HG03159 (cell line): ENCODE results near the gene THRAP3.

Experiments
- ATAC-seq: cut with Tn5 transposase; IDR thresholded peaks from one replicate; pipeline ENCODE4 v1.9.1; 2021; ENCODE audit warnings: mild to moderate bottlenecking, moderate library complexity; ENCODE audit not compliant: unreplicated experiment

Gene THRAP3

DNA sequence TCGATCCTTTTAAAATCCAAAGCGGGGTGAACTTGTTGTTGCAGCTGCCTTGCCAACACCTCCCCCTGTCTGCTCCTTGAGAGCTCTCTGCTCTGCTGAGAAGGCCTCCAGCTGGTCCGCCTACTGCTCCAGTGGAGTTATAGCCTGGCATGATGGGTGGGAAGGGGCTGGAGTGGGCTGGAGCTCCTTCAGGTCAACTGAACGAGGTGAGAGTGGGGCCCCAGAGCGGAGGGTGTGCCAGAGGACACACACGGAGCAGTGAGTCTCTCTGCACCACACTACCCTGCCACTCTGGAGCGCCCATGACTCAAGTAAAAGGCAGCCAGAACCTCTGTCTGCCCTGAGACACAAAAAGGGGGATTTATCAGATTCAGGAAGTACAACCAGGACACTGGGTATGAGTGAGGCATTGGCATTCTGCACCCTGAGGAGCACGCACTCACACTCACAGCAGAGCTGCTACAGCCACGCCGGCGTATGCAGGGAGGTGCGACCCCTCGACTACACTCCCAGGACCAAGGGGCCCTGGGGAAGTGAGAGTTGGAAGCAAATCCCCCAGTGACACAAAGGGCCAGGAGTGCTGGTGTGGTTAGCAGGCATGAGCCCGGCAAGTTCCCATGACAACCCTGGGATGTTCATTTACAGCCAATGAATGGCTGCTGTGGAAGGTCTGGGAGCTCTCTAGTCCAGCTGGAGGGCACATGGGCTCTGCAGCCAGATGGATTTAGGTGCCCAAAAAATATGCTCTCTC is 127.2 kb downstream of the THRAP3 start:
- no peak for ATAC-seq

DNA sequence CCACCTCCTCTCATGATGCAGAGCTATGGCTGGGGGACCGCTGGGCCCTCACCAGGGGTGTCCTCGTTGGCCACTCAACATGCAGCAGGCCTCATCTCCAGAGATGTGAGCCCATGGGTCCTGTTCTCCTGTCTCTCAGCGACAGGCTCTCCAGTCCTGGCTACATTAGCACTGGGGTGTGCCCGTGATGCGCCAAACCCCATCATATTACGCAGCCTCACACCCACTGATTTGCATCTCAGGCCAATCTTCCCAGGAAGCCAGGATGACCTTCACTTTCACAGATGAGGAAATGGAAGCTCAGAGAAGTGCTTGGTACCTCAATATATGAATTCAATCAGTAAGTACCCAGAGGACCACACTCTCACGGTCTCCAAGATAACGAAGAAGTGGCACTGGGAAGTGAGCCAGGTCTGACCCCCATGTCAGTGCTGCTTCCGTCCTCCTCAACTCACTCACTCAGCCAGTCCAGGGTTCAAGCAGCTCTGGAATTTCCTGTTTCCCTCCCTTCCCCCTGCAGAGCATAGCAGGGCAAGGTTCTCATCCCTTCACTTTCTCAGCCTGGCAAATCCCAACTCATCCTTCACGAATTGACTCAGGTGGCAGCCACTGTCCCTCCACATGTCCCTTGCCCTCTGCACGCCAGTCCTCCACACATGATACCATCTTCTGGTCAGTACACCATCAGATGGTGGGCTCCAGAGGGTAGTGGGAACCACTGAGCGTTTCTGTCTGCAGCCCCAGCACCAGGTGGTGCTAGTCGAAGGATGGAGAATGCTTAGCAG is 128.1 kb downstream of the THRAP3 start:
- no peak for ATAC-seq

DNA sequence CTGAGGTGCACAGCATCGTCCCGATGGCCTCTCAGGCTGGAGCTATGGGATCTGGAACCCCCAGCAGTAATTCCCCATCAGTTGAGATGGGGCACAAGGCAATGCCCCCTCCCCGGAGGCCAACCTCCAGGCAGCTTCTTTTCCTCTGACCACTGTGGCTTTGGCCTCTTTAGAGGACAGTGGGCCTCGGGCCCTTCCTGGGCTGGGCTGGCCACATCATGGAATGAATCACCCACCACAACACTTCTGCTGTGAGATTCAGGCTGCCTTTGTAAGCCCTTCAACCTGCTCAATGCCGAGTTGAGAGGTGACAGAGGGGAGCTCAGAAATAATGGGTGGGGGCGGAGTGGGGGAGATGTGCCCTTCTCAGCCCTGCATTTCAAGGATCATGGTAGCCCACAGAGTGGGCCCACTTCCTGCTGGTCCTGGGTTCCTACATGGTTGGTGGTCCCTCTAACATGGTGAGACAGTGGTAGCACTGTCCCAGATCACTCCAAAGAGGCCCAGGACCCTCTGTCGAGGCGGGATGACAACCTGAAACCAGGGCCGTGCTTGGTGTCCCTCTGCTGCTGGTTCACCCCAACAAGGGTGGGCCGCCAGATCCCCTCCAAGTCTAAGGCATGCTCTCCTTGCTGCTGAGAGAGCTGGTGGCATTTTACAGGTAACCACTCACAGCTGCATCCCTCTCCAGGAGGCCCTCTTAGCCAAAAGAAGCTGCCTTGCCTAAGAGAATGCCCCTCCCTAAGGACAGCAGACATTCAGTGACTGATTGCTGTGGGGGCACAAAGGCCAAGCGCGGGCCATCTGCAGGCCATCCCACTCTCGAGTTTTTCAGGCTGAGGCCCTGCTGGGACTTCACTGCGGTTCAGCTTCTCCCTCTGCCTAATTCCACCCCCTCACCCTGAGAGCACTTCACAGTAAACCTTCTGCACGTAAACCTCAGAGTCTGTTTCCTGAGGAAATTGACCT is 129.0 kb downstream of the THRAP3 start:
- ATAC-seq, result no peak

DNA sequence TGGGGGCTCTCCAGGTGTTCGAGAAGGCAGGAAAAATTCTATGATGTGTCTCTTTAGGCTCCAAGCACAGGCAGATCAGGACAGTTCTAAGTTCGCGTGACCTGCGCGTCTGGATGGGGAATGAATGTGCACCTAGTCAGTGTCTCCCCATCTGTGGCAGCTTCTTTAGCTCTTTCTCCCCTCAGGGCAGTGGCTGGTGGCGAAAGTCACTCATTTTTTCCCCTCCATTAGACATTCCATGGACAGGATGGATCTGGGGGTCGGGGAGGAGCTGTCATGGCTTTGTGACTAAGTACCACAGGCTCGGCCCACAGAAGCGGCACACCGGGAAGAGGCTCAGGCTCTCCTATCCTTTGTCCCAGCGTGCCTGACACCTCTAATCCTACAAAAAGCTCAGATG is 130.2 kb downstream of the THRAP3 start:
- ATAC-seq, result no peak
